ENCODE measurements around the gene TMEM178B.

DNA sequence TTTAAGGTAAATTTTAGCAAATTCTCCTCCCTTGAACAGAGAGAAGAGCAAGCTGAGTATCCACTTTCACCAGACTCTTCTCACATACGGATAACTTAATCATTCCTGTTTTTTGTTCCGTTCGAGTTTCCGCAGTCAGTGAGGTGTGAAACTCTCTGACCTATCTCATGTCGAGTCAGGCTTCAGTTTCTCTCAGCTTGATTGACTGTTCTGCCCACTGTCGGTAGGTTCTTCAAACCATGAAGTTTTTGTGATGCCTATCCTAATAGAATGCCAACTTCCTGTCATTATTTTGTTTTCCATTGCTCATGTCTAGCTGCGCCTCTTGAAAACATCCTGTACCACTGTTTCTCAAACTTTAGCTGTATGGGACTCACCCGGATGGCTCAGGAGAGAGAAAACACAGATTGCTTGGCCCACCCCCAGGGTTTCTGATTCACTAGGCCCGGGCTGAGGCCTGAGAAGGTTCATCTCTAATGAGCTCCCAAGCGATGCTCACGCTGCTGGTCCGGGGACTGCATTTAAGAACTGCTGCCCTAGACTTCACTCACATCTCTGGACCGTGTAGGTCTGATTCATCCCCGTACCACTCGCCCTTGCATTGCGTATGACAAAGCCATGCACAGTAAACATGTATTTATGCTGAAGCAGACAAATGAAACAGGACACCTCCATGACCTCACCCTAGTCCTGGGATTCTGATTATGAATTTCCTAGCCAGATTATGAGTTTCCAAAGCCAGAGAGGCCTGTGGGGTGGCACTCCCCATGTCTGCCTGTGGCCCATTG lies 269.0 kb downstream of the TMEM178B start:
- TF ChIP-seq RFX1 (IDR thresholded peaks at IDR 0.05) (no peak), CHD2 (IDR thresholded peaks at IDR 0.05; ENCODE audit: low read depth, low read length) (no peak), CTCF (IDR thresholded peaks at IDR 0.05 in 2 of 3, conservative IDR thresholded peaks at IDR 0.05 in 1 of 3; ENCODE audit: insufficient read depth in 2 of 3, low read depth in 1 of 3, low read length in 3 of 3) (no peak), BHLHE40 (IDR thresholded peaks at IDR 0.05; ENCODE audit: low read length) (no peak)
